ENCODE data around the gene NAMPT.
"Not testable (repeated sequence)": the region's sequence is repeated elsewhere in the genome, so short reads cannot be mapped to it uniquely, and the experiment has no call there.

Gene NAMPT

DNA sequence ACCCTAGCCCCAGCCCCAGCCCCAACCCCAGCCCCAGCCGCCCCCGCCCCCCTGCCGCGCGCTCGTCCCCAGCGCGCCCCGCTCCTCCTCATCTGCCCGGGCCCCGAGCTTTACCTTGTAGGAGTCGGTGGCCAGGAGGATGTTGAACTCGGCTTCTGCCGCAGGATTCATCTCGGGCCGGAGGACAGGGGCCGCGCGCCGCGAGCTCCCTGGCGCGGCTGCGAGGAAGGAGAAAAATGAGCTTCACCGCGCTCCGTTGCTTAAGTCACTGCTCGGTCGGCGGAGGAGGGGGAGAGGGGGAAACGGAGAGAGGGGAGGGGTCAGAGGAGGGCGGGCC, at the start of gene NAMPT:
TSS of gene NAMPT (minus strand) at position 270 of the 337 bp plus-strand sequence. CDS start at position 171, 99 bp downstream.
- DNase-seq: no peak

DNA sequence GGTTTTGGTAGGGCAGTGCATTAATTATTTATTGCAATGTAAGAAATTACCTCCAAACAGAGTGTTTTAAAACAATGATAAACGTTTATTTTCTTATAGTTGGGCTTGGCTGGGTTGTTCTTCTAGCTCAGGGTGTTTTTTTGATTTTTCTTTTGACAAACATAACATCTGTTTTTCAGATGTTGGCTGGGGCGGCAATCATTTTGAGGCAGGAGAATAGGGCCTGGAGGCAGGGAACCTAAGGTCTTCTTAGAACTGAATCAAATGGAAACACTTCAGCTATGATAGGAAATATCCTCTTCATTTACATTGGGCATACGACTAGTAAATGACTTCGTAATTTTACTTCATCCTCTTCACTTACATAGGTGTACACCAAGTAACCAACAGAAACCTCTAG, 47.4 kb upstream of the NAMPT start:
- DNase-seq: no peak

DNA sequence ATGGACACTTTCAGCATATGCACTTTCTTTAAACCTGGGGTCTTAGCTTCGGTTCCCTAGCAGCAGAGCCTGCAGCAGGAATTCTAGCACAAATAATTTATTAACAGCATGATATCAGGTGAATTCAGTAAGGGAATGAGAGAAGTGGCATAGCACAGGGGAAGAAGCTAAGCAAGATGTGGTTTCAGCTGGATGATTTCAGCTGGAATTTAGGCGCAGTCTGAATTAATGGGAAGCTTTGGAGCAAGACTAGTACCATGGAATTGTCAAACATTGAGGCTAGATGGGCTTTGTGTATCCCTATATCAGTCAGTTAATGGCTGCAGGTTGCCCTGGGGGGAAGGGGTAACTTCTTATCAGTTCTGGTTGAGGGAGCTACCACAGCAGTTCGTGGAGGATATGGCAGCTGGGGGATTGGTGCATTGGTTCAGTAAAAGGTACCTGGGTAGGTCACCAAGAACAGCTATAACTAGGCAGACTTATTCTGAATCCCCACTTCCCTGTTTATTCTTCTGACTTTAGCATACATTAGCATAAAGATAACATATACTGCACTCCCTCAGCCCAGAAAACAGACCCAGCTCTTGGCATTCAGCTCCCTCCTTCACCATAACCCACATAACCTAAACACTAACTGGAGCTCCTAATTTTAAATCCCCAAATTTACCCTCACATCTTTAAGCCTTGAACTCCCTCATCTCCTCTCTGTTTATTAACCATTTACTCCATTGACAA, 46.8 kb upstream of the NAMPT start:
- DNase-seq: no peak

DNA sequence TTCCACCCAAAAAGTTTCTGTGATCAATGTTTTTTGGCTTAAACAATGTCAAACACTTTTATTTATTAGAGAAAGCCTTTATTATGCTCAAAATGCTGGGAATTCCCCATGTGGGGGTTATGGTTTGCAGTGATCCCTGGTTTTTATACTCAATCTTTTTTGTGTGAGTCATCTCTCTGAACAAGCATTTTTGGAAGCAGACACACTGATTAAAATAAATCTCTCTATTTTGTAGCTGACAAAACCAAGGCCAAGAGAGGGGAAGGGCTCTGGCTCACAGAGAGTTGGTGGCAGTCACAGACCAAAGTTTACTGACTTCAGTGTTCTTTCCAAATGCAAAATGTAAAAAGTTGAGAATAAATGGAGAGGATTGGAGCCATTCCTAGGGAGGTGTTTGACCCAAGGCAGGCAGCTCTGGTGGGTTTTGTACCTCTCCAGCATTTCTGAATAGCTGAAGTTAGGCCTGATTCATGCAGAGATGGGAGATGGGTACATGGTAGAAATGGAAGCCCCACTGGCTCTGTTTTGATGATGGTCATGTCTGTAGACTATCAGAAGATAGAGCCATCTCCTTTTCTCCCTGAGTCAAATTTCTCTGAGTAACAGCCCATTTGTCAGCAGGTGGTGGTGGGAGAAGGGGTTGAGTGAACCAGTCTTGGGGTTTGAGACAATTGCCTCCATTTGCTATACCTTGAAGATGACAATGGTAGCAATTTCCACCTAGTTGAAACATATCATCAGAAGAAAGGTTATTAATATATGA, 45.4 kb upstream of the NAMPT start:
- DNase-seq: no peak

DNA sequence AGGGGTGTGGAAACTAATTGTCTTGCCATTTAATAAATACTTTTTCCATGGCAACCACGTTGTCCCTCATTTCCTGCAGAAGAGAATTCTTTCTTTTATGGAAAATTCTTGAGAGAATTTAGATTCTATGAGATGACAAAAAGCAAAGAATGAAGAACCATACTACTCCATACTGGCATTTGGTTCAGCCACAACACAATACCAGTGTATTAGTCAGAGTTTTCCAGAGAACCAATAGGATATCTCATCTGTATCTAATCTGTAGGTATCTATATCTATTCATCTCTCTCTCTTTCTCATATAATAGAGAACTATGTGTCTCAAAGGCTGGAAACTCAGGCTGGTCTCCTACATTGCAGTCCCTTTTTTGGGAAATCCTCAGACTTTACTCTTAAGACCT, 44.6 kb upstream of the NAMPT start:
- DNase-seq: no peak

DNA sequence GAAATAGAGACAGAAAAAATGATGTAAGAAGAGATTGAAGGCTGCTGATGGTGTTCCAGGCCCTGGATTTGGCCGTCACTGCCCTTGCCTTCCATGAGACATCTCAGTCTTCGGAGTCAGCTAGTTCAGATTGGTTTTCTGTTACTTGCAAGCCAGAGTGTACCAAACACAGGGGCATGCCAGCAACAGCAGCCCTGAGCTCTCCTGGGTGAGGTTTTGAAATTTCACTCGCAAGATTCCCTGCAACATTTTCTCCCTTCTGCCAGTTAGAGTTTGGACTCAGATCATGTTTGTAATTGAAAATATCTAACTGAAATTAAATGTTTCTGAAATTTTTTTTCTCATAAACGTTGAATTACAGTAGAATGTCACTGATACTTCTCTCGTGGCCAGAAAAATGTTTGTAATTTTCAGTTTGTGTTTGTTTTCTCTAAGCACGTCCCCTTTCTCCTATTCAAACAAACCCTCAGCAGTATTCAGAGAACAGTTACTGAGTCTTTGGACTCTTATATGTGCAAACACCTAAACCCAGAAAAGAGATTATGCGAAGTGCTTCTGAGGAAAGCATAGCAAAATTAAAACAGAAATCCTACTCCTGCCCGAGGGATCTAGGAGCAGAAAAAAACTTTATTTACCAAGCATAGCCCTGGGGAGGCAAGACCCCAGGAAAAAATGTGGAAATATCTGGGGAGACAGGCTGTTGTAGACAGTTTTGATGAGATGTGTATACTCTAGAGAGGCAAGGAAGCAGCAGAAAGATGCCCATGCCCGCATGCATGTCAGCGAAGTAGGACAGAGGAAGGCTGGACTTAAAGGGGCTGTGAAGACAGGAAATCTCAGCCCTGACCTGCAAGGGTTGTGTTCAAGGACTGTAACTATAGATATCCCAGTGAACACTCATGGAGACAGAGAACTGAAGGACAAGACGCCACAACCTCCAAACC, 43.0 kb upstream of the NAMPT start:
- DNase-seq: no peak

DNA sequence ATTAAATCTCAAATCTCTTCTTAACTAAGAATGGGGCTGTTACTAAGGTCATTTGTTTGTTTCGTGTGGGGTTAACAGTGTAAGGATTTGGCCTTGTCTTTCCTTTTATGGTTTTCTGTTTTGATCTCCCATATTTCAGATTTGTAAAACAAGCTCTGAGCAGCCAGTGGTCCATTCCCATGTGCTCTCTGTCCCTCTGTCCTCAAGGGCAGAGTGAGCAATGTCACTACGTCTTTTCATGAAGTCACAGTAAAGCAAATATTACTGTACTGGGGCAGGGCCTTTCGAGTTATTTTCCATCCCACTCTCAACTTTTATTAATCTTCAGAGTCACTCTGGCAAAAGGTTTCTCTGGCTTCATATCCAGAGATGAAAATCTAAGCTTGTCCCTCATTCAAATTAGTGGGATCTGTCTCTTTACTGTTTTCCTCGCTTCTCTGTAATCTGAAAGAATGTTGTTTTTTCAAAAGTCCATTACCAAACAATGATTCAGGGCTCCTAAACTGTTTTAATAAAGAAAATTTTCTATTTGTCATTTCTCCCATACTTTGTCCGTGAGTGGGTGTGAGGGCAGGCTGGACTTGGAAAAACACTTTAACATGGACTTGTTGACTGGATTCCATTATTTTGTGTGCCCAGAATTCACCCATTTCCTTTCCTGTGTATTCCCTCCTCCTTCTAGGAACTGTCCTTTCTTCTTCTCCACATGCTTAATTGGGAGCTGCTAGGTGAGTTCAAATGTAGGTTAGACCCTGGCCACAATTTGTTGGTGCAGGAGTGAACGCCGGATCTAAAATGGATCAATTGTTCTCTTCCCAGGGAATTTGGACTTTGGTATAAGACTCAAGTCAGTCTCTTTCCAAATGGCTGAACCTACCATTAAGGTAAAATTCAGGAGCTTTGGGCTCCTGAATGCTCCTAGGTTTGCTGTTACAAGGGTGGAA, 42.1 kb upstream of the NAMPT start:
- DNase-seq: no peak

DNA sequence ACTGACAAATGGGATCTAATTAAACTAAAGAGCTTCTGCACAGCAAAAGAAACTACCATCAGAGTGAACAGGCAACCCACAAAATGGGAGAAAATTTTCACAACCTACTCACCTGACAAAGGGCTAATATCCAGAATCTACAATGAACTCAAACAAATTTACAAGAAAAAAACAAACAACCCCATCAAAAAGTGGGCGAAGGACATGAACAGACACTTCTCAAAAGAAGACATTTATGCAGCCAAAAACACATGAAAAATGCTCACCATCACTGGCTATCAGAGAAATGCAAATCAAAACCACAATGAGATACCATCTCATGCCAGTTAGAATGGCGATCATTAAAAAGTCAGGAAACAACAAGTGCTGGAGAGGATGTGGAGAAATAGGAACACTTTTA, 39.7 kb upstream of the NAMPT start:
- DNase-seq: not testable (repeated sequence)

DNA sequence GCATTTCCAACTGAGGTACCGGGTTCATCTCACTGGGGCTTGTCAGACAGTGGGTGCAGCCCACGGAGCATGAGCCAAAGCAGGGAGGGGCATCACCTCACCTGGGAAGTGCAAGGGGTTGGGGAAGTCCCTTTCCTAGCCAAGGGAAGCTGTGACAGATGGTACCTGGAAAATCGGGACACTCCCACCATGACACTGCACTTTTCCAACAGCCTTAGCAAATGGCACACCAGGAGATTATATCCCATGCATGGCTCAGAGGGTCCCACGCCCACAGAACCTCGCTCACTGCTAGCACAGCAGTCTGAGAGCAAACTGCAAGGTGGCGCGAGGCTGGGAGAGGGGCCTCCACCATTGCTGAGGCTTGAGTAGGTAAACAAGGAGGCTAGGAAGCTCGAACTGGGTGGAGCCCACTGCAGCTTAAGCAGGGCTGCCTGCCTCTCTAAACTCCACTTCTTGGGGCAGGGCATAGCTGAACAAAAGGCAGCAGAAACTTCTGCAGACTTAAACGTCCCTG, 35.5 kb upstream of the NAMPT start:
- DNase-seq: not testable (repeated sequence)

DNA sequence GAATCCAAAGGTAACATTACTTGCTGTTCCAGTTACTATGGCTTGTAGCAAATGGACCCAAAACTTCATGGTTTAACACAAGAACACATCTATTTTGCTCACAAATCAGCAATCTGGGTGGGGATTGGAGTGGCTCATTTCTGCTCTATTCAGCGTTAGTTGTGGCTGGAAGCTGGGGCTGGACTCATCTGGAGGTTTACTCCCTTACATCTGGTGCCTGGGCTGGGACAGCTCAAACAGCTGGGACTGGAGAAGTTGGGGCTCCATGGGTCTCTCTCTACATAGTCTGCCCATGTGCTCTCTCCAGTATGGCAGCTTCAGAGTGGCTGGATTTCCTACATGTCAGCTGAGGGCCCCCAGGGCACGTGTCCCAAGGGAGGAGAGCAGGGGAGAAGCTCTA, 33.7 kb upstream of the NAMPT start:
- DNase-seq: no peak

DNA sequence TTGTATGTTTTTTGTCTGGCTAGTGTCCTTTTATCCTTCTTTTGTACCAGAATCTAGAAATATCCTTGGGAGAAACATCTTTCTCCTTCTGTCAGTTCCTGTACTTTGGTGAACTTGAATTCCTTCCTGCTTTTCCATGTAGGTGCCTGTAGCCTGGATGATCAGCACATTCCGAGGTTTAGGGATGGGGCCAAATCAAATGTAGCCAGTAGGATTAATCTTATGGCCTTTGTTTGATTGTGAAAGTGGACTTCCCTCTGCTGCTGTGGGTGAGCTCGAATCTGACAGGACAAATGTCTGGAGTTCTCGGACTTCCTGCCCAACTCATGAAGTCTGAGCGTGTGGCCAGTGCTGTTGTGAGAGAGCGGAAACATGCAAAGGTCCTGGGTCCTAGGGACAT, 33.2 kb upstream of the NAMPT start:
- no peak for DNase-seq

DNA sequence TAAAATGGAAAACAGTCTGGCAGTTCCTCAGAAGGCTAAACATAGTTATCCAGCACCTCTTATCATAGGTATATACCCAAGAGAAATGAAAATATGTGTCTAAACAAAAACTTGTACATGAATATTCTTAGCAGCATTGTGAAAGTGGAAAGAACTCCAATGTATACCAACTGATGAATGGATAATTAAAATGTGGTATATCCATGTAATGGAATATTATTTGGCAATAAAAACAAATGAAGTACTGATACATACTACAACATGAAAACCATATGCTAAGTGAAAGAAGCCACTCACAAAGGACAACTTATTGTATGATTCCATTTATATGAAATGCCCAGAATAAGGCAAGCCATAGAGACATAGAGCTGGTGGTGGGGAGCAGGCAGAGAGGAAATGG, 32.2 kb upstream of the NAMPT start:
- no peak for DNase-seq

DNA sequence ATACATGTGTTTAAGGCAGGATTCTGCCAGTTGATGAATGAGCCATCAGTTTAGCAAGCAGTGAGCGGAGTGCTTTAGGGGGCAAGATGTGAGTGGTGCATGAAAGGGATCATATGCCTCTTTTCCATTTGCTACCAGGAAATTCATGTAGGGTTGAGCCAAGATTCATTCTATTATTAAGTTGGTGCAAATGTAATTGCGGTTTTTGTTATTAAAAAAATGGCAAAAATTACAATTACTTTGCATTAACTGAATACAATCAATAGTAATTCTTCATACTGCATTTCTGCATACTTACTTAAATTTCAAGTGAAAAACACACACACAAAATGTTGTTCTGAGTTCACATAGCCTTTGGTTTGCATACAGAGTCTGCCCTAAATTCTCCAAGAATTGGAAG, 30.1 kb upstream of the NAMPT start:
- DNase-seq: no peak

DNA sequence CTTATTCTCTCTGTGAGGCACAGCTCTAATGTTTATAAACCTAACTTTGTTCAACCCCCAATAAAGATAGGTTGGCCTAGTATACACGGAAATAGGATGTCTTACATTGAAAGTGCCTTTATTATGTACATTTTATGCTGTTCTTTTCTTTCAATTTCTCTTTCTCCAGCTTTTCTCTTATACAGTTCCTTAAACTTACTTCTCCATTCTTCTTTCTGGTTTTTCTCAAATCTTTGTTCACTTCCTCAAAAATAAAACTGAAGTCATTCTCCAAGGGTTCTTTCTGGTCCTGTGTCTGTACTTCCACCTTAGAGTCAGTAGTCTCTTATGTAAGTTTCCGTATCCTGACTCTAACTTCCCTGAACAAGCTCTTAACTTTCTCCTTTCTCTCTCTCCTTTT, 29.2 kb upstream of the NAMPT start:
- no peak for DNase-seq

DNA sequence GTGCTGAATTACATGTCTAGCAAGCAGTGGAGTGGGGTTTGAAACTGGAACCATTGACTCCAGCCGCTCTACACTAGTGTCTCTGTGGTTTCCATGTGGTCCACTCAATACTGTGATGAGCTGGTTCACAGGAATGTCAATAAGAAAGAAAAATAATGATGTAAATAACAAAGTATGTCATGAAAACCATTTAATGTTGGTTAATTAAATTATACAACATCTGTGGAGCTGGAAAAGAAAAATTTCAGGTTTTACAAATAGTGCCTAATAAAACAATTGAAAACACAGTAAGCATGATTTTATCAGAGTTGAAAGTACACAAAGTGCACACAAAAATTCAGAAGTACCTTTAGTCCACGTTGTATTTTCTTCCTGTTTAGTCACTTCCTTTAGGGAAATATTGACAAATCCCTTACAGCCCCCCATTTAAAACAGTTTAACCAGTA, 28.7 kb upstream of the NAMPT start:
- no peak for DNase-seq

DNA sequence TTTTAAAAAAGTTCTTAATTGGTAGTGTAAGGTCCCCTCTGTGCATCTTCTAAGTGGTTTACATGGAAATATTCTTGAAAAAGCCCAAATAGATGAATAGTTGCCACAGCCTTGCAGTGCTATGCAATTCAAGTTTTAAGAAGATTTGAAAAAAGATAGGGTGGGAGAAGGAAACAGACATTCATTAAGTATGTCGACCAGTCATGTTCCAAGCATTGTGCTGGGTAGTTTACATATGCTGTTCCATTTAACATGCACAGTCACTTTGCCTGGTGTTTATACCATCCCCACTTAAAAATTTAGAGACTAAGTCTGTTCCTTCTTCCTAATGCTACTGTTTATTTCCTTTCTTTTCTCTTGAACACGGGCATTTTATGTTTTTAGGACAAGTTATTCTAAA, 28.1 kb upstream of the NAMPT start:
- DNase-seq: no peak

DNA sequence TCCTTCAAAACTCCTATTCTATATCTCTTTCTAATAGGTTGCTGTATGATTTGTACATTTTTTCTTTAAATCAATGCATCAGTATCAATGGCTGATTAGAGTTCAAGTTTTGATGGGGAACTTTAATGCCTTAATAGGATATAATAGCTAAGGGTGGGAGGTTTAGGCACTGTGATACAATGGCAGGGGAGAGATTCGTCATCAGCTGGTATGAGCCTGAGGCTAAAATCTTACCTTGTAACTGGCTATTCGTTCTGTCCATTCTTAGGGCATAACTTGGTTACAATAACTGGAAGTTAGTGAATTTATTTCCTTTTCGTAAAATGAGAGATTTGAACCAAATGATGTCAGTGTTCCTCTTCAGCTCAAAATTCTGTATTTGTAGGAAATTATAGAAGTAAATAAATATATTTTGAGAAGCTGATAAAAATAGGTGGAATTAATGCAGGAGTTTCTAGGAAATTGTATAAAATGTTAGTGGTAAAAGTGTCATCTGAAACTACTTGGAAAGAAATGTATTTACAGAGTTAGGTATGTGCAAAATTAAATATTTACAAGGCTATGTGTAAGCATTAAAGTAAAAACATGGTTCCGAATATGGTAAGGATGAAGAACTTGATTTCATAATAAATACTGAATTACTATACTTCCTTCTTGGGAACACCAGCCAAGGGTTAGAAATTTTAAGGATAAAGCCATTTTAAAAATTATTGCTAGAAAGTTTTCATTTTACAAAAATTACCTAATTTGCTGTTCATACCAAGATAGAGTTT, 27.5 kb upstream of the NAMPT start:
- DNase-seq: no peak

DNA sequence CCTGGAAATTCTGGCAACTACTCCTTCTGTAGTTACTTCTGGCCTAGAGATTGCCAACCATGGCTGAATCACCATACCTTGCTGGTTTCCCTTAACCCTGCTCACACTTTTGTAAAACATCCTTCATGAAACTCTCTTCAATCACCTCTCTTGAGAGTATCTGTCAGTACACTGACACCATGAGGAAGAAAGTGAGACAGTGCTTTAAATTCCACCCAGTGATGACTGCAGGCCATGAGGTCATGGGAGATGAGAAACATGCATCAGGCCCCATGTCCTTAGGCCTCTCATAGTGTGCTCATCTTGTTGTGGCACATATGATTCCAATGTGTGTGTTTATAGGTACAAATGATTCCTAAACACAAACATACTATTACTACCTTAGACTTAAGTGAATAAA, 24.6 kb upstream of the NAMPT start:
- no peak for DNase-seq

DNA sequence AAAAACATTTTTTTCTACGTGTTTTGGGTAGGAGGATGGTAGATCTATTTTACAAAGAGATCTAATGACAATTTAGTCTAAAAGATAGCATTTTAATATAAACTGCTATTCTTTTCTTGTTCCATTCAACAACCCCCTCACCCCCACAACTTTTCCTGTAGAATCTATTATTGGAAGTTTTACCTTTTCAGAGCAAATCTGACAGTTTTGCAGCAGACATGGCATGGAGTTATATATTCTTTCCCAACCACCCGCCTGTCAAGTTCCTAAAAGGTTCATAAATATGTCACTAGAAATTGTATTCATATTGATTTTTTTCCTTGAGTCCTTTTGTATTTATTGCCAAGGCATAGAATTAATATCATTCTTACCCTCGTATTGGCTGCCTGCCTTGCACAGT, 21.5 kb upstream of the NAMPT start:
- DNase-seq: no peak

DNA sequence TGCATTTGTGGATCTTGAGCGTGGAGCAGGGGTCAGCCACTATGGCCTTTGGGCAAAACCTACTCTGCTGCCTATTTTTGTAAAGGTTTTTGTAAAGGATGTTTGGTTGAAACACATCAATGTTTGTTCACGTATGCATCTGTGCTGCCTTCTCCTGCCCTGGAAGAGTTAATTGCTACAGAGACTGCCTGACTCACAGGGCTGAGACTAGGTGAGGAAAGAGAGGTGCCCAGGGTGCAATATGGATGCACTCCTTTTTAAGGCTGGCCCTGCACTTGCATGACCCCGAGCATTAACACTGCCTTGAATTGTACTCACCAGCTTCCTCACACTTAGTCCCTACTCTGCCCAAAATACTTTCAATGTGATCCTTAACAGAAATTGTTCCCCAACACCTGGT, 20.9 kb upstream of the NAMPT start:
- no peak for DNase-seq

DNA sequence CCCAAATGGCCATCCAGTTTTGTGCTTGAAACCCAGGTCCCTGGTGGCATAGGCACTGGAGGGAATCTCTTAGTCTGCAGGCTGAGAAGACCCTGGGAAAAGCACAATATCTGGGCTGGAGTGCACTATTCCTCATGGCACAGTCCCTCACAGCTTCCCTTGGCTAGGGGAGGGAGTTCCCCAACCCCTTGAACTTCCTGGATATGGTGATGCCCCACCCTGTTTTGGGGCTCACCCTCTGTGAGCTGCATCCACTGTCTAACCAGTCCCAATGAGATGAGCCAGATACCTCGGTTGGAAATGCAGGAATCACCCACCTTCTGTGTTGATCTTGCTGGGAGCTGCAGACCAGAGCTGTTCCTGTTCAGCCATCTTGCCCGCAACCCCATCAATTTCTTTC, 19.8 kb upstream of the NAMPT start:
- no peak for DNase-seq

All from DMS79 treated with DMSO at 0.1 percent for 48 hours (cell line).